Activated CD4-positive, alpha-beta T cell treated with anti-CD3 and anti-CD28 coated beads for 24 hours (primary cell): ENCODE results near the gene MPIG6B.
A peak's percentile ranks its signal among the peaks of the same experiment; 100 is the strongest.

Source experiments
- DNase-seq, 2 donors: peaks; one replicate each; pipeline ENCODE4 v3.0.0-alpha.2; 2020; ENCODE audit warnings: low read depth in 2 of 2

MPIG6B gene

GRCh38 chr6:31721351-31722020, 1.7 kb upstream of the MPIG6B start, which contains the start of gene LY6G6C:
TSS of gene LY6G6C (minus strand) at chr6:31721746. CDS start at chr6:31721679, 67 bp downstream.
- DNase-seq, result no peak

GRCh38 chr6:31722173-31722572, 1.0 kb upstream of the MPIG6B start:
- DNase-seq, result no peak

- DNase-seq, result no peak
Measured at GRCh38 chr6:31723980-31724691, 963 bp downstream of the MPIG6B start.

- no peak for DNase-seq
Measured at GRCh38 chr6:31725502-31726350, 2.6 kb downstream of the MPIG6B start.

GRCh38 chr6:31727034-31727716, 4.0 kb downstream of the MPIG6B start:
- DNase-seq, result no peak

- DNase-seq, result no peak
Measured at GRCh38 chr6:31727717-31728671, 4.8 kb downstream of the MPIG6B start.

GRCh38 chr6:31728767-31729514, 5.8 kb downstream of the MPIG6B start, which contains the start of gene DDAH2:
TSS of gene DDAH2 (minus strand) at chr6:31729299. CDS start at chr6:31729161, 138 bp downstream.
- DNase-seq, result no peak

GRCh38 chr6:31729515-31729978, 6.4 kb downstream of the MPIG6B start:
- peak; percentile 70 to 72 for DNase-seq

- DNase-seq, result peak; percentile 36 to 54
Measured at GRCh38 chr6:31729979-31730630, 6.9 kb downstream of the MPIG6B start.

- no peak for DNase-seq
Measured at GRCh38 chr6:31730631-31731086, 7.5 kb downstream of the MPIG6B start.

- no peak for DNase-seq
Measured at GRCh38 chr6:31732029-31732428, 8.9 kb downstream of the MPIG6B start.

- no peak for DNase-seq
Measured at GRCh38 chr6:31733734-31734133, 10.6 kb downstream of the MPIG6B start.

GRCh38 chr6:31734247-31734820, 11.2 kb downstream of the MPIG6B start:
- no peak for DNase-seq

- peak in 1 of 2 donors; percentile 25 for DNase-seq
Measured at GRCh38 chr6:31734821-31735406, 11.7 kb downstream of the MPIG6B start.

GRCh38 chr6:31736021-31736767, 13.0 kb downstream of the MPIG6B start, which contains the start of gene CLIC1:
TSS of gene CLIC1 (minus strand) at chr6:31736530. CDS start at chr6:31736300, 230 bp downstream.
- peak; percentile 67 to 76 for DNase-seq

- no peak for DNase-seq
Measured at GRCh38 chr6:31736768-31737314, 13.7 kb downstream of the MPIG6B start.
